Subcutaneous adipose tissue (tissue), 4 donors: ENCODE data around the gene NCKIPSD. TPM values are rescaled to one million over a fixed set of nuclear protein-coding genes. Genes with fewer than 3 reads are reported as not detected.

Source experiments
- total RNA-seq, 4 donors: library from RNA; depleted of rRNA; stranded (reverse); fragments of >200 nt; gene quantifications; one replicate each; pipeline ENCODE4 v1.1.0, GENCODE V29; 2016
- TF ChIP-seq, protein P1 (sequence below): fragments of 450-650 bp; IDR thresholded peaks from one replicate; pipeline ENCODE4 v1.5.1; 2016; ENCODE audit warnings: low read depth, mild to moderate bottlenecking, control low read depth, antibody characterized with exemption, moderate library complexity

NCKIPSD gene
- total RNA-seq, 4 donors from 2014 or later, result 20.5 to 49.2 (median 23.8) TPM

DNA sequence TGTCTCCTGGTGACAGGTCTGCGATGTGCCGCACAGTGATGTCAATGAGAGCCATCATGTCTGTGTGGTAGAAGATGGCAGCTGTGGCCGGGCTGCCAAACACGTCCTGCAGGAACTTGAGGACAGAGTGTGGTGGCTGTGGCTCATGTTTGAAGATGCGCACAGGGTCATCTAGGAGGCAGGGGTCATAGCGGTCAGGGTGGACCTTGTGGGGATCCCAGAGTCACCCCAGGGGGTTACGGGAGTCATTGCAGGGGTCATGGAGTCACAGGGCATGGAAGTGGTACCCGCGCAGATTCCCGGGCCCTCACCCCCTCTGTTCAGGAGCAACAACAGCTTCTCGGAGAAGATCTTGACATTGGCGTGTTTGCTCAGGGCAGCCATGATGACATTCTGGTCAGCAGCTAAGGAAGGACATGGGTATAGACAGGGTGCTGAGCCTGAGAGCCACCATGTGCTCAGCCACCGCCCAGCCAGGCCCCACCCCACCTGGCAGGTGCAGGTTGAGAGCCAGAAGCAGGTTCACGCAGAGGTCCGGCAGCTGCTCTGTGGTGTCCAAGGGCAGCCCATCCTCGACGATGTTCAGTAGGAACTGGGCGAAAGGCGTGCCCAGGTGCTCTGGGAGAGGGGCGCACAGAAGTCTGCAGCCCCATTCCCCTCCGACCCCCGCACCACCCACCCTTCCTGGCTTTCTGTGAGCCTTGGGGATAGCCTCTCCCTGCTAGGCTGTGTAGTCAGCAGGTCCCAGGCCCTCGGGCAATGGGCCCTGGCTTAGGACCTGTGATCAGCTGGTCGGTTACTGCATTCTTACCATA is 6.9 kb downstream of the NCKIPSD start:
- TF ChIP-seq, protein P1, sequence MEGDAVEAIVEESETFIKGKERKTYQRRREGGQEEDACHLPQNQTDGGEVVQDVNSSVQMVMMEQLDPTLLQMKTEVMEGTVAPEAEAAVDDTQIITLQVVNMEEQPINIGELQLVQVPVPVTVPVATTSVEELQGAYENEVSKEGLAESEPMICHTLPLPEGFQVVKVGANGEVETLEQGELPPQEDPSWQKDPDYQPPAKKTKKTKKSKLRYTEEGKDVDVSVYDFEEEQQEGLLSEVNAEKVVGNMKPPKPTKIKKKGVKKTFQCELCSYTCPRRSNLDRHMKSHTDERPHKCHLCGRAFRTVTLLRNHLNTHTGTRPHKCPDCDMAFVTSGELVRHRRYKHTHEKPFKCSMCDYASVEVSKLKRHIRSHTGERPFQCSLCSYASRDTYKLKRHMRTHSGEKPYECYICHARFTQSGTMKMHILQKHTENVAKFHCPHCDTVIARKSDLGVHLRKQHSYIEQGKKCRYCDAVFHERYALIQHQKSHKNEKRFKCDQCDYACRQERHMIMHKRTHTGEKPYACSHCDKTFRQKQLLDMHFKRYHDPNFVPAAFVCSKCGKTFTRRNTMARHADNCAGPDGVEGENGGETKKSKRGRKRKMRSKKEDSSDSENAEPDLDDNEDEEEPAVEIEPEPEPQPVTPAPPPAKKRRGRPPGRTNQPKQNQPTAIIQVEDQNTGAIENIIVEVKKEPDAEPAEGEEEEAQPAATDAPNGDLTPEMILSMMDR, result no peak

DNA sequence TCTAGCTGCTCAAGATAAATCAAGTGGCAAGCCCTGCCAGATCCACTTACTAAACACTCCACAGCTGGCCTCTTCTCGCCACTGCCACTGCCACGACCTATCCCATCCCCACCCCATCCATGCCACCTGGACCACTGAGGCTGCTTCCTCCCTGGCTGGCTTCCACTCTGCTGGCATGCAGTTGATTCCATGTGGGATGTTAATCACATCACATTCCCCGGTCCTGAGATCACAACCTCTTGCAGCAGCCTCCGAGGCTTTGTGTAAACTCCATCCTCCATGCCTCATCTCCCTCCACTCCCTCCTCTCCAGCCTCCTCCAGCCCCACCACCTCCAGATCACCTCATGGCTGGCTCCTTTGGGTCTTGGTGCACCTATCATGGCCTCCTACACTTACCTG is 7.7 kb downstream of the NCKIPSD start:
- TF ChIP-seq, protein P1, result no peak

GRCh38 chr3:48674505-48674904 is 11.2 kb downstream of the NCKIPSD start:
- TF ChIP-seq, protein P1, result no peak

DNA sequence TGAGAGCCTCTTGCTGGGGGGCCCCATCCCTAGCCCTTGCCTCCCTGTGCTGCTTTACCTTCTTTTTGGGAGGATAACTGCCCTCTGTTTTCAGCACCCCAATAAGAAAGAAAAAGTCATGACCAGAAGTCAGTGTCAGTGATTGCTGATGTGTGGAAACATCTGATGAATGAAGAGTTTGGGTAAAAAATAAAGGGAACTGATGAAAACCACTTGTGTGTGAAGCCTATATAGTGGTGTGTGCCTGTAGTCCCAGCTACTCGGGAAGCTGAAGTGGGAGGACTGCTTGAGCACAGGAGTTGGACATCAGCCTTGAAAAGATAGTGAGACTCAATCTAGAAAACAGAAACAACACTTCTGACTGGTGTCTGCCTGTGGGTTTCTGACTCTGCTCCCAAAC is 13.2 kb downstream of the NCKIPSD start:
- TF ChIP-seq, protein P1, result no peak

DNA sequence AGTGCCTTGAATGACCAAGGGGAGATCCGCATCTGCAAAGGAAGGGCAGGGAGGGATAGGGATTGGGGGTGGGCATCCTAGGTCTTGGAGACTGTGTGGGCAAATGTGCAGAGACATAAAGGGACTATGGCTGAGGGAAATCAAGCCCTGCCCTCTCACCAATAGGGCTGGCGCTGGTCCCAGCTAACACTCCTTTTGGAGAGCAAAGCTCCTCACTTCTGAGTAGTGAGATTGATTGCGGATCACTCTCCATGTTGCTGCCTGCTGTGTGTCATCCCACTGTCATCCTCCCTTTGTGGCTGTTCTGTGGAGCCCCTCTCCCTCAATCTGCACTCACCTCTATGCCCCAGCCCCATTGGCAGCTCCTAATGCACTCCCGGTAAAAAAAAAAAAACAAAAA is 20.8 kb downstream of the NCKIPSD start:
- TF ChIP-seq, protein P1, result no peak

- TF ChIP-seq, protein P1, result no peak
Measured at GRCh38 chr3:48664313-48664644, 21.4 kb downstream of the NCKIPSD start.

GRCh38 chr3:48663489-48664312 is 22.0 kb downstream of the NCKIPSD start:
- TF ChIP-seq, protein P1, result no peak
